HG02642 (cell line): ENCODE results near the gene ZKSCAN7.
A peak's percentile ranks its signal among the peaks of the same experiment; 100 is the strongest.
"Not testable (repeated sequence)": the region's sequence is repeated elsewhere in the genome, so short reads cannot be mapped to it uniquely, and the experiment has no call there.

ENCODE experiments used
- ATAC-seq: cut with Tn5 transposase; IDR thresholded peaks from one replicate; pipeline ENCODE4 v1.9.1; 2021; ENCODE audit warnings: mild to moderate bottlenecking; ENCODE audit not compliant: unreplicated experiment, poor library complexity

Gene ZKSCAN7

DNA sequence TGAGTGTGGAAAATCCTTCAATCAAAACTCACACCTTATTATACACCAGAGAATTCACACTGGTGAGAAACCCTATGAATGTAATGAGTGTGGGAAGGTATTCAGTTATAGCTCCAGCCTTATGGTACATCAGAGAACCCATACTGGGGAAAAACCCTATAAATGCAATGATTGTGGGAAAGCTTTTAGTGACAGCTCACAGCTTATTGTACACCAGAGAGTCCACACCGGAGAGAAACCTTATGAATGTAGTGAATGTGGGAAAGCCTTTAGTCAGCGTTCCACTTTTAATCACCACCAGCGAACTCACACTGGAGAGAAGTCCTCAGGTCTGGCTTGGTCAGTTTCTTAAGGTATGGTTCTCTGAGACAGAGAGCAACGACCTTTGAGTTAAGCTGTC lies 16.0 kb downstream of the ZKSCAN7 start:
- ATAC-seq: no peak

- ATAC-seq: no peak
Measured at GRCh38 chr3:44576613-44577012, 21.6 kb downstream of the ZKSCAN7 start.

DNA sequence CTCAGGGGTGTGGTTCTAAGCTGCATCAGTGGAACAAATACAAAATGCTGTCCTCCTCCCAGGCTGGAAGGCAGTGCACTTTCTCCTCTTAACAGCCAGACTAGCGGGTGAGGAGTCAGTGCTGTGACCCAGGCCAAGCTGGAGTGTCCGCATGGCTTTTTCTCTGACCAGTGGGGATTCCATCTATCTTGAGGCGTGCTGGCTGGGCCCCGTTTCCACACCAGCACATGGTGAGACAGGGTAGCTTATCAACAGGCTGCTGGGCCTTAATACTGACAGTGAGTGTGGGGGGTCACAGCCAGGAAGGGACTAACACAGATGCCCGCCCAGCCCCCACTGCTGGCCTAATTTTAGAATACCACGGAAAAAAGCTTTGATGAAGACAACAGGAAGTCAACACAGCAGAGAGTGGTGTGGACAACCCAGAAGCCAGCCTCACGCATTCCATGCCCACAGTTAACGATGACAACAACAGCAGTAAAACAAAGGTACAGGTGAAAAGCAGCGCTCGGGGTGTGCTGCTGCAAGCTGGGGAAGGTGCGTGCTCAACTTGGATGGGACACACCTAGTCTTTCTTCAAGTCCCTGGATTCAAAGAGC lies 22.5 kb downstream of the ZKSCAN7 start:
- ATAC-seq: not testable (repeated sequence)

GRCh38 chr3:44578316-44578715 lies 23.3 kb downstream of the ZKSCAN7 start:
- not testable (repeated sequence) for ATAC-seq

GRCh38 chr3:44578924-44579515 lies 24.0 kb downstream of the ZKSCAN7 start:
- not testable (repeated sequence) for ATAC-seq

- not testable (repeated sequence) for ATAC-seq
Measured at GRCh38 chr3:44579749-44580148, 24.8 kb downstream of the ZKSCAN7 start.

GRCh38 chr3:44580971-44581370 lies 26.0 kb downstream of the ZKSCAN7 start:
- ATAC-seq: not testable (repeated sequence)

- ATAC-seq: peak; percentile 84
Measured at GRCh38 chr3:44584646-44585501, 29.9 kb downstream of the ZKSCAN7 start, which contains the start of gene ZNF660. ZNF660 (plus strand) TSS chr3:44584964; CDS start chr3:44594194, 9,230 bp downstream.

- ATAC-seq: no peak
Measured at GRCh38 chr3:44596621-44597020, 41.6 kb downstream of the ZKSCAN7 start.

DNA sequence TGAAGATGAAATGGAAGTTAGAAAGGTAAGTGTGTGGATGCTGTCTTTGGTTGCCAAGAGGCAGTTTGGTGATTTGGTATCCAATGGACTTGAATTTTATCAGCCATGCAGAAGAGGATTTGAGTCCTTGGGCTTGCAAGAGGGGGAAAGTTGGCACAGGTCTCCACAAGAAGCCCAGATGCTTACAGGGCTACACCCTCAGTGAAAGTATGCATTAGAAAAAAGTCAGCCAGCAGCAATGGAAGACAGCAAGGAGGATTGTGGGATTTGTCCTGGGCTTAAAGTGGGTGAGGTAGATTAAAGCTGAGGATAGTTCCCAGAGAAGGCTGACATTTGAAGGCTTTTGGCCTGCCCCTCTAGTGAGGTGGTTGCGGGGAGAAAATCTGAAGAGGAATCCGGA lies 46.8 kb downstream of the ZKSCAN7 start:
- ATAC-seq: no peak

- no peak for ATAC-seq
Measured at GRCh38 chr3:44612678-44613077, 57.7 kb downstream of the ZKSCAN7 start.
